HFFc6 (cell line): Measurements from ENCODE around the gene MXD3. TPM values are rescaled to one million over a fixed set of nuclear protein-coding genes. Genes with fewer than 3 reads are reported as not detected.
A peak's percentile ranks its signal among the peaks of the same experiment; 100 is the strongest.

Source experiments
- DNase-seq: peaks from one replicate; pipeline ENCODE4 v3.0.0-alpha.2; 2018
- H3K27ac Mint-ChIP-seq: 2 replicates; pipeline ENCODE4 v1.8.0; 2020; ENCODE audit warnings: mild to moderate bottlenecking, mixed read lengths
- H3K27me3 Mint-ChIP-seq: 2 replicates; pipeline ENCODE4 v1.8.0; 2021; ENCODE audit warnings: mild to moderate bottlenecking, moderate library complexity, mixed read lengths; ENCODE audit not compliant: insufficient read depth
- H3K36me3 Mint-ChIP-seq: 2 replicates; pipeline ENCODE4 v1.8.0; 2021; ENCODE audit warnings: low read depth, mixed read lengths
- H3K4me1 Mint-ChIP-seq: 2 replicates; pipeline ENCODE4 v1.8.0; 2020; ENCODE audit warnings: low read depth, mixed read lengths
- H3K4me3 Mint-ChIP-seq: 2 replicates; pipeline ENCODE4 v1.8.0; 2020; ENCODE audit warnings: mild to moderate bottlenecking, moderate library complexity, mixed read lengths
- H3K9me3 Mint-ChIP-seq: 2 replicates; pipeline ENCODE4 v1.8.0; 2020; ENCODE audit warnings: mild to moderate bottlenecking, mixed read lengths
- CTCF ChIP-seq: fragments of 200-600 bp; sonication (generic); IDR thresholded peaks from 2 replicates; pipeline ENCODE4 v1.5.0; 2021; ENCODE audit warnings: antibody characterized with exemption, mild to moderate bottlenecking
- total RNA-seq, 6 experiments: library from RNA; stranded (reverse); fragmentation: NEBNext Ultra II Directional; extraction: Animal tissue kit (Norgen Biotek cat#: 25700); gene quantifications; 2 replicates in 1 of 6; 3 replicates in 5 of 6; pipeline ENCODE4 v1.2.3, GENCODE V29; 2021

Gene MXD3
- total RNA-seq, 6 experiments from 2014 or later: 7.7 to 17.0 (median 15.3) TPM

DNA sequence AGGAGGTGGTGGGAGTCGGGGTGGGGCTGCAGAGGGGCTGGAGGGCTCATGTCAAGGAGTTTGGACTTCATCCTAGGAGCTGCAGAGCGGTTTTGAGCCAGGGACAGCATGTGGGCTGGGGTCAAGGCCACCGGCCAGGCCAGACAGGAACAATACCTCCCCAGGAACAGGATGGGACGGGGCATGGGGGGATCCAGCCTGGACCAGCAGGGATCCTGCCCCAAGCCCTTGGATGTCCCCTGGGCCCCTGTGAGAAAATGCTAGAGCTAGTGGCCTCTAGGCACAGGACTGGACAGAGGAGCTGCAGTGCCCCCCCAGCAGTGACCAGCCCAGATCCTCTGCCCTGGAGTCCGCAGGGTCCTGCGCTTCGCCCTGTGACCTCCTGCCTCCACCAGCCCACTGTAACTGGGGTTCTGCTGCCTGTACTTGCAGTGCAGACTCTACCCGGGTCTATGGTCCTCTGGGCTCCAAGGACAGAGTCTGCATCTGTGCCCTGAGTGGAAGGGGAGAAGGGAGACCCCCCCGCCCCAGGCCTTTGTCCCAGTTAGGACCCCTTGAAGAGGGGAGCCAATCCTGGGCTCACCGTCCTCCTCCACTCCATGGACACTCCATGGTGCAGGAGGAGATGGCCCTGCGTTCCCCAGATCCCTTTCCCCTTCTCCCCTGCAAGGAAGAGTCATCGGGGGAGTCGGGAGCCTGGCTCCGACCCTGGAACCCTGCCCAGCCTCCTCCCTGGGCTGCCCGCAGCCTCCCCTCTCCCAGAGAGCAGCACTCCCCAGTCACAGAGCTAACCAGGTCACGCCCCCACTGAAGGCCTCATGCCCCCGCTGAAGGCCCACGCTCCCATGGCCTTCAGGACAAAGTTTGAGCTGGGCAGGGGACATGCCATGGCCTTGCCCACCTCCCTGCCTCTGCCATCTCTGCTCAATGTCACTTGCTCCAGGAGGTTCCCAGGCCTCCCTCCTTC is 3.0 kb upstream of the MXD3 start:
- Mint-ChIP-seq H3K4me3 (no peak overlapping the region), H3K36me3 (no peaks in the 10 kb centered on the region; the same call in 1 of the 2 replicates)

DNA sequence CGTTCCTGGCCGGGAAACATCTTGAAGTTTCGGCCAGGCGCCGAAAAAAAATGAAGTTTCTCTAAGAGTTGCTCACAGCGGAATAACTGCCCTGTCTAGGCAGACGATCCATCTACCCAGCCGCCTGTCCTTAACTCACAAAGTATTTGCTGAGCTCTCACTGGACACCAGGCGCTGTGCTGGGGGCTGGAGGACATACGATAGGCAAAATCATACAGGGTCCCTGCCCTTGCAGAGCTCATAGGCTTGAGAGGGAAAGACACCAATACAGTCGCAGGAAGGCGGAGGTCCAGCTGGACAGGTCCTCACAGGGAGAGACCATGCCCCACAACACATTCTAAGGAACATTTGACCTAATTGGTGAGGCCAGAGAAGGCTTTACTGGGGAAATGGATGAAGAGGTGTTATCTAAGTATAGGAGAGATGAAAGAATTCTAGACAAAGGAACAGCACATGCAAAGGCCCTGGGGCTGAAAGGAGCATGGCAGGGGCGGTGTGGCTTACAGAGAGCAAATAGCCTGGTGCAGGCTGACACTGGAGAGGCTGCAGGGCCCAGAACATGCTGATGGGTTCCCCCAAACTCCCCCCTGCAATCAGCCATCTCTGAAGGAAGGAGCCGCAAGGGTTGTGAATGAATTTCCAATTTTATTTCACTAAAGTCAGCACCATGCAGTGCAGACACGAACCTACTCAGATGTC is 2.0 kb upstream of the MXD3 start:
- DNase-seq: no peak
- TF ChIP-seq CTCF: no peak
- no peak overlapping the region for H3K4me3 Mint-ChIP-seq
- no peaks in the 10 kb centered on the region for H3K9me3 Mint-ChIP-seq
- H3K27me3 Mint-ChIP-seq: peaks cover 8% of the 10 kb centered on the region; the same call in 1 of the 2 replicates
- peaks cover 35% of the 10 kb centered on the region for H3K4me1 Mint-ChIP-seq
- peaks cover 5% of the 10 kb centered on the region; the same call in 1 of the 2 replicates for H3K36me3 Mint-ChIP-seq
- no peak overlapping the region; the same call in 1 of the 2 replicates for H3K27ac Mint-ChIP-seq

More for the DNA sequence above, 3.0 kb upstream of the MXD3 start:
- peaks cover 4% of the 10 kb centered on the region; the same call in 1 of the 2 replicates for H3K27me3 Mint-ChIP-seq
- H3K9me3 Mint-ChIP-seq: no peaks in the 10 kb centered on the region
- DNase-seq: no peak
- peaks cover 25% of the 10 kb centered on the region for H3K4me1 Mint-ChIP-seq
- no peak for TF ChIP-seq CTCF
- no peak overlapping the region for H3K27ac Mint-ChIP-seq

DNA sequence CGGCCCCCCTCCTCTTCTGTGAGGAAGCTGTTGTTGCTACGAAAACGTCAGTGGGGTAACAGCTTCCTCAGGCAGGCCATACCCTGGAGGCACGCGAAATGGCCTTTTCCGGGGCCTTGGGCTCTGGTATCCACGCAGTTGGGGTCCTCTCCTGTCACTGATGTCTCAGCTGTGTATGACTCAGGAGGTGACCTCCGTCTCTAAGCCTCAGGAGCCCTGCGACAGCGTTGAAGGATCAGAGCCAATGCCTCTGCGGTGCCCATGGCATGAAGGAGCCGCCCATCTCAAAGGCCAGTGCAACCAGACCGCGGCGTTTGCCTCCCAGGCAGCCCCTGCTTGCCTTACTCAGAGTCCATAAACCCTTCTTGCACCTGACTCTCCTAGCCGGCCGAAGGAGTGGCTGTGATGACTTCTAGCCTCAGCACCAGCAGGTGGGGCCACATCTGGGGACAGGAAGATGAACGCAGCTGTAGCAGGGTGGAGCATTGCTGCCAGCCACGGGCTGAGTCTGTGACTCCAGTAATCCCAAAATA is 1.0 kb upstream of the MXD3 start:
- peak; percentile 16; the same call in 1 of the 2 replicates for TF ChIP-seq CTCF
- peaks cover 30% of the 10 kb centered on the region for H3K4me1 Mint-ChIP-seq
- H3K27ac Mint-ChIP-seq: peak overlapping the region; percentile 78
- peak; percentile 37 for DNase-seq
- H3K27me3 Mint-ChIP-seq: peaks cover 8% of the 10 kb centered on the region; the same call in 1 of the 2 replicates
- H3K36me3 Mint-ChIP-seq: peaks cover 7% of the 10 kb centered on the region; the same call in 1 of the 2 replicates
- no peaks in the 10 kb centered on the region for H3K9me3 Mint-ChIP-seq
- H3K4me3 Mint-ChIP-seq: peak overlapping the region; percentile 76

GRCh38 chr5:177311392-177311722 is 341 bp downstream of the MXD3 start:
- Mint-ChIP-seq H3K4me1 (peaks cover 30% of the 10 kb centered on the region), H3K4me3 (peak overlapping the region; percentile 90), H3K27me3 (peaks cover 8% of the 10 kb centered on the region; the same call in 1 of the 2 replicates), H3K27ac (peak overlapping the region; percentile 85; the same call in 1 of the 2 replicates), H3K36me3 (peaks cover 13% of the 10 kb centered on the region), H3K9me3 (no peaks in the 10 kb centered on the region)
- DNase-seq: no peak
- no peak for TF ChIP-seq CTCF

GRCh38 chr5:177310757-177311391 is 824 bp downstream of the MXD3 start:
- Mint-ChIP-seq H3K27ac (peak overlapping the region; percentile 59; the same call in 1 of the 2 replicates), H3K4me1 (peaks cover 35% of the 10 kb centered on the region), H3K36me3 (peaks cover 17% of the 10 kb centered on the region), H3K27me3 (peaks cover 12% of the 10 kb centered on the region), H3K9me3 (no peaks in the 10 kb centered on the region), H3K4me3 (peak overlapping the region; percentile 90)
- no peak for DNase-seq
- TF ChIP-seq CTCF: no peak
